ENCODE data around the gene LSS.

GRCh38 chr21:46154155-46154954 is 74.2 kb downstream of the LSS start:
- TF ChIP-seq CTCF (conservative IDR thresholded peaks at IDR 0.05; ENCODE audit: low read length) (no peak), EZH2phosphoT487 (IDR thresholded peaks at IDR 0.05; ENCODE audit: borderline replicate concordance) (no peak)
